ENCODE results near the gene GOT1. TPM values are rescaled to one million over a fixed set of nuclear protein-coding genes. Genes with fewer than 3 reads are reported as not detected.

The GOT1 gene
- total RNA-seq, 1 experiment from 2014 or later: 65.7 TPM

DNA sequence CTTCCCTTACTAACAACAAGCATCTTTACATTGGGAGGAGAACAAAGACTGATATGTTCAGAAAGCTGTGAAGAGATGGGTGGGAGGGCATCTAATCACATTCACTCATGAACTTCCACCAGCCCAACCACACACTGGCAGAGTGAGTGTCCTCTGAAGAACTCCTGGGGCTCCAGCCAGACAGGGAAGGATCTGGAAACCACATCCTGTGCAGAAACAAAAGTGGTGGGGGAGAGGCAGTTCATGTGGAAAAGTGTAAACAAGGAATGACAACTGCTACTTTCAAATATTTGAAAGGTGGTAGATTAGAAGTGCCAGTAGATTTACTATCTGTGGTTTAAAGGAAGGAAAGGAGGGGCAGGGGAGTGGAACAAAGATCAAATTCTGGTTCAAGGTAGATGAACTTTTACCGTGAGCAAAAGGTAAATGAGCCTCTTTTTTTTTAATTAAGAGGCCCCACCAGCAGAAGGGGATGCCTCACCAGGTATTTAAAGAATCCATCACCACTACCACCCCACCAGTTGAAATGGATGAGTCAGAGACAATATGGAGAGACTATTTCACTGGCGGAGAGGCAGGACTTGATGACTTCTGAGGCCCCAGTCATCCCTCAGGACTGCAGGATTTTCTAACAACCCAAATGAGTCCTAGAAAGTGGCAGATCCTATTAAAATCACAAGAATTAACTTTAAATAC lies 34.5 kb downstream of the GOT1 start:
- H3K36me3 ChIP-seq (ENCODE audit: insufficient read depth, low read length, poor library complexity, severe bottlenecking): peaks cover 27% of the 10 kb centered on the region
- H3K27me3 ChIP-seq (replicated peaks; ENCODE audit: insufficient read depth, low read depth, low read length, poor library complexity): no peaks in the 10 kb centered on the region
- no peaks in the 10 kb centered on the region for H3K9me3 ChIP-seq (ENCODE audit: low read depth, low read length, poor library complexity, severe bottlenecking)
- no TSS peak for BruUV-seq (replicated peaks)
- no peak overlapping the region for H3K27ac ChIP-seq (ENCODE audit: low read depth, low read length, poor library complexity, severe bottlenecking)
- TF ChIP-seq, protein P1, sequence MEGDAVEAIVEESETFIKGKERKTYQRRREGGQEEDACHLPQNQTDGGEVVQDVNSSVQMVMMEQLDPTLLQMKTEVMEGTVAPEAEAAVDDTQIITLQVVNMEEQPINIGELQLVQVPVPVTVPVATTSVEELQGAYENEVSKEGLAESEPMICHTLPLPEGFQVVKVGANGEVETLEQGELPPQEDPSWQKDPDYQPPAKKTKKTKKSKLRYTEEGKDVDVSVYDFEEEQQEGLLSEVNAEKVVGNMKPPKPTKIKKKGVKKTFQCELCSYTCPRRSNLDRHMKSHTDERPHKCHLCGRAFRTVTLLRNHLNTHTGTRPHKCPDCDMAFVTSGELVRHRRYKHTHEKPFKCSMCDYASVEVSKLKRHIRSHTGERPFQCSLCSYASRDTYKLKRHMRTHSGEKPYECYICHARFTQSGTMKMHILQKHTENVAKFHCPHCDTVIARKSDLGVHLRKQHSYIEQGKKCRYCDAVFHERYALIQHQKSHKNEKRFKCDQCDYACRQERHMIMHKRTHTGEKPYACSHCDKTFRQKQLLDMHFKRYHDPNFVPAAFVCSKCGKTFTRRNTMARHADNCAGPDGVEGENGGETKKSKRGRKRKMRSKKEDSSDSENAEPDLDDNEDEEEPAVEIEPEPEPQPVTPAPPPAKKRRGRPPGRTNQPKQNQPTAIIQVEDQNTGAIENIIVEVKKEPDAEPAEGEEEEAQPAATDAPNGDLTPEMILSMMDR (conservative IDR thresholded peaks at IDR 0.05; ENCODE audit: low read depth, low read length): no peak
- no peak for TF ChIP-seq EZH2 (IDR thresholded peaks at IDR 0.05; ENCODE audit: borderline replicate concordance, low read depth, low read length, poor library complexity, severe bottlenecking)
- intact Hi-C loops (cut with micrococcal nuclease; ENCODE audit: unreplicated experiment): no loop called here
- no peak overlapping the region for H3K4me3 ChIP-seq (ENCODE audit: low read depth, low read length, poor library complexity, severe bottlenecking)
- no peak for DNase-seq (ENCODE audit: low spot score)
- no peaks in the 10 kb centered on the region for H3K4me1 ChIP-seq (ENCODE audit: insufficient read depth, low read length, poor library complexity, severe bottlenecking)
- POLR2A ChIA-PET (ENCODE audit: low non-redundant PET): no interaction called here
- CTCF ChIA-PET: no interaction called here

DNA sequence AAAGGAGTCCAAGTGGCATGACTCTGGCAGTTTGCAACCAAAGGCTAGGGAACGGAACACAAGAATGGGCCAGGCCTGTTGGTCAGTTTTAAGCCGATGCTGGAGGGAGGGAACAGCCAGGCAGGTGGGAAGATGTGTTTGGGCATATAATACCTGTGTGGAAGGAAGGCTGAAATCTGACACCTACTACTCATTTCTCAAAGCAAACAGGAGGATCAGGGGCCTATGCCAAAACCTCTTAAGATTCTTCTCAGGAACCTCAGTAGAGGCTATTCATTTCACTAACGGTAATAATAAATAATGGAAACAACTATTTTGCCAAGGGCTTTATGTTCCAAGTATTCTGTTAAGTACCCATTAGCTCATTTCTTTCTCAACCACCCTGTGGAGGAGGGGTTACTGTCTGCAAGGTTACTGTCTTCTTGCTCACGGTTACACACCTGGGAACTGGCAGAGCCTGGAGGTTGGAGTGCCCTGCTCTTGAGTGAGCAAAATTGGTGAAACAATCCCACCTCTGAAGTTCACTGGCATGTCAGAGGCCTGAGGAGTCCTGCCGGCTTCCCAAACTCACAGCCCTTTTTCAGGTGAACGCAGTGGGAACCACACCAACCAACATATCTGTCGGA lies 35.5 kb downstream of the GOT1 start:
- no TSS peak for BruUV-seq (replicated peaks)
- H3K9me3 ChIP-seq (ENCODE audit: low read depth, low read length, poor library complexity, severe bottlenecking): no peaks in the 10 kb centered on the region
- no peaks in the 10 kb centered on the region for H3K27me3 ChIP-seq (replicated peaks; ENCODE audit: insufficient read depth, low read depth, low read length, poor library complexity)
- H3K27ac ChIP-seq (ENCODE audit: low read depth, low read length, poor library complexity, severe bottlenecking): no peak overlapping the region
- peaks cover 22% of the 10 kb centered on the region for H3K36me3 ChIP-seq (ENCODE audit: insufficient read depth, low read length, poor library complexity, severe bottlenecking)
- no peak overlapping the region for H3K4me3 ChIP-seq (ENCODE audit: low read depth, low read length, poor library complexity, severe bottlenecking)
- POLR2A ChIA-PET (ENCODE audit: low non-redundant PET): no interaction called here
- DNase-seq (ENCODE audit: low spot score): no peak
- CTCF ChIA-PET: no interaction called here
- intact Hi-C loops (cut with micrococcal nuclease; ENCODE audit: unreplicated experiment): no loop called here
- TF ChIP-seq EZH2 (IDR thresholded peaks at IDR 0.05; ENCODE audit: borderline replicate concordance, low read depth, low read length, poor library complexity, severe bottlenecking): no peak
- TF ChIP-seq, protein P1 (conservative IDR thresholded peaks at IDR 0.05; ENCODE audit: low read depth, low read length): no peak
- no peaks in the 10 kb centered on the region for H3K4me1 ChIP-seq (ENCODE audit: insufficient read depth, low read length, poor library complexity, severe bottlenecking)

DNA sequence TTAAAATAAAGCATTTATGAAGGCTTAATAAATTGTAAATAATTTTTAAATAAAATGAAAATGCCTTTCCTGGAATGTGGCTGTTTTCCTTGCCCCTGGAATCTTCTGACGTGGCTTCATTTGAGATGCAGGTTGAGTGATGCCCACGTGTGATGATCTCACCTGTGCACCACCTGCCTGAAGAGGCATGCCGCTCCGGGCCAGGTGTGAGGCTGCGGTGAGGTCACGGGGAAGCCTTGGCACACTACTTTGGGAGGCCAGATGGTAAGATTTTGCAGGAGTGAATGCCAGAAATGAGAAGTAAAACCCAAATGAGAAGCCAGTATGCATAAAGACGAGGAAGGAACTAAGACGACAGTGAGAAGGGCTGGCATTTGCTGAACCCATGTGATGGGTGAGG lies 36.2 kb downstream of the GOT1 start:
- POLR2A ChIA-PET (ENCODE audit: low non-redundant PET): no interaction called here
- H3K9me3 ChIP-seq (ENCODE audit: low read depth, low read length, poor library complexity, severe bottlenecking): no peaks in the 10 kb centered on the region
- no peaks in the 10 kb centered on the region for H3K27me3 ChIP-seq (replicated peaks; ENCODE audit: insufficient read depth, low read depth, low read length, poor library complexity)
- no peak overlapping the region for H3K27ac ChIP-seq (ENCODE audit: low read depth, low read length, poor library complexity, severe bottlenecking)
- no peak for TF ChIP-seq EZH2 (IDR thresholded peaks at IDR 0.05; ENCODE audit: borderline replicate concordance, low read depth, low read length, poor library complexity, severe bottlenecking)
- TF ChIP-seq, protein P1 (conservative IDR thresholded peaks at IDR 0.05; ENCODE audit: low read depth, low read length): no peak
- BruUV-seq (replicated peaks): no TSS peak
- H3K36me3 ChIP-seq (ENCODE audit: insufficient read depth, low read length, poor library complexity, severe bottlenecking): peaks cover 22% of the 10 kb centered on the region
- intact Hi-C loops (cut with micrococcal nuclease; ENCODE audit: unreplicated experiment): no loop called here
- CTCF ChIA-PET: no interaction called here
- no peak for DNase-seq (ENCODE audit: low spot score)
- no peak overlapping the region for H3K4me3 ChIP-seq (ENCODE audit: low read depth, low read length, poor library complexity, severe bottlenecking)
- no peaks in the 10 kb centered on the region for H3K4me1 ChIP-seq (ENCODE audit: insufficient read depth, low read length, poor library complexity, severe bottlenecking)

Data from A673 (cell line).